ENCODE data around the gene PFAS.
"Not testable (repeated sequence)": the region's sequence is repeated elsewhere in the genome, so short reads cannot be mapped to it uniquely, and the experiment has no call there.

The PFAS gene, protein sequence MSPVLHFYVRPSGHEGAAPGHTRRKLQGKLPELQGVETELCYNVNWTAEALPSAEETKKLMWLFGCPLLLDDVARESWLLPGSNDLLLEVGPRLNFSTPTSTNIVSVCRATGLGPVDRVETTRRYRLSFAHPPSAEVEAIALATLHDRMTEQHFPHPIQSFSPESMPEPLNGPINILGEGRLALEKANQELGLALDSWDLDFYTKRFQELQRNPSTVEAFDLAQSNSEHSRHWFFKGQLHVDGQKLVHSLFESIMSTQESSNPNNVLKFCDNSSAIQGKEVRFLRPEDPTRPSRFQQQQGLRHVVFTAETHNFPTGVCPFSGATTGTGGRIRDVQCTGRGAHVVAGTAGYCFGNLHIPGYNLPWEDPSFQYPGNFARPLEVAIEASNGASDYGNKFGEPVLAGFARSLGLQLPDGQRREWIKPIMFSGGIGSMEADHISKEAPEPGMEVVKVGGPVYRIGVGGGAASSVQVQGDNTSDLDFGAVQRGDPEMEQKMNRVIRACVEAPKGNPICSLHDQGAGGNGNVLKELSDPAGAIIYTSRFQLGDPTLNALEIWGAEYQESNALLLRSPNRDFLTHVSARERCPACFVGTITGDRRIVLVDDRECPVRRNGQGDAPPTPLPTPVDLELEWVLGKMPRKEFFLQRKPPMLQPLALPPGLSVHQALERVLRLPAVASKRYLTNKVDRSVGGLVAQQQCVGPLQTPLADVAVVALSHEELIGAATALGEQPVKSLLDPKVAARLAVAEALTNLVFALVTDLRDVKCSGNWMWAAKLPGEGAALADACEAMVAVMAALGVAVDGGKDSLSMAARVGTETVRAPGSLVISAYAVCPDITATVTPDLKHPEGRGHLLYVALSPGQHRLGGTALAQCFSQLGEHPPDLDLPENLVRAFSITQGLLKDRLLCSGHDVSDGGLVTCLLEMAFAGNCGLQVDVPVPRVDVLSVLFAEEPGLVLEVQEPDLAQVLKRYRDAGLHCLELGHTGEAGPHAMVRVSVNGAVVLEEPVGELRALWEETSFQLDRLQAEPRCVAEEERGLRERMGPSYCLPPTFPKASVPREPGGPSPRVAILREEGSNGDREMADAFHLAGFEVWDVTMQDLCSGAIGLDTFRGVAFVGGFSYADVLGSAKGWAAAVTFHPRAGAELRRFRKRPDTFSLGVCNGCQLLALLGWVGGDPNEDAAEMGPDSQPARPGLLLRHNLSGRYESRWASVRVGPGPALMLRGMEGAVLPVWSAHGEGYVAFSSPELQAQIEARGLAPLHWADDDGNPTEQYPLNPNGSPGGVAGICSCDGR (N-terminal part only)

DNA sequence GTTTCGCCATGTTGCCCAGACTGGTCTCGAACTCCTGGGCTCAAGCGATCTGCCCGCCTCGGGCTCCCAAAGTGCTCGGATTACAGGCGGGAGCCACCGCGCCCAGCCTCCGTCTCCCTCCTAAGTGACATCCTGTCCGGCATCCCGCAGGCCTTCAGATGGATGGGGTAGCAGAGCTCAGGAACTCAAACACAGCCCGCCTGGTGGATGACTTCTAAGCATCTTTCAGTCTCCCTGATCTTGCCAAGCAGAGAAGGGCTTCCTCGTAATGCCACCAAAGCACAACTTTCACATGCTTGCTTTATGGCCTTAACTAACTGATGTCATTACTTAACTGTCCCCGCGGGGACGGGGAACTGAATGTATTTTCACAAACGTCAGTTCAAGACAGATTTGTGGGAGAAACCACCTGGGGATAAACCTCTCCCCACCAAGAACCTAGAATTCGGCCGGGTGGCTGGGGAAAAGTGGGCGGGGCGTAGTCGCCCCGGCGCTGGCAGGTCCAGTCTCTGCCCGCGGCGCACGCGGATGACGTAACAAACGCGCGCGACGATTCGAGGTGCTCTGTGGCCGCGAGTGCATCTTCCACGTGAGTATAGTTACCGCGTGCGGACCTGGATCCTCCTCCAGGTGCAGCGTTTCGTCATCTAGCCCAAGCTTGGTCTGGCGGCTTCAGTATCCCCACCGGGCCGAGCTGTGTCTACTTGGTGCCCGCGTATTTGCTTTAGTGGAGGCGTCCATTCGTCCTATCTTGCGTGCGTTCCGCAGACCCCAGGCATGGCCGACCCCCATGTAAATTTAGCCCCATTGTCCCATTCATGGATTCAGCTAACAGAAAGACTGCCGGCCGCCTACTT is at the start of gene PFAS:
TSS of gene PFAS (plus strand) at position 539 of the 857 bp plus-strand sequence. CDS start 4,649 bp downstream, outside the sequence.
- H3K27ac ChIP-seq (ENCODE audit: low read length): no peak within 1 kb of the TSS
- peaks cover 4% of the 10 kb centered on the region; the same call in 1 of the 2 replicates for H3K4me1 ChIP-seq (ENCODE audit: control insufficient read depth, insufficient read depth, low read length)
- DNase-seq (ENCODE audit: low read depth, low spot score): peak; percentile 78
- 0 out of 2 replicates have a peak, but pooled peaks cover under 1% of the 10 kb centered on the region for H3K36me3 ChIP-seq (ENCODE audit: control insufficient read depth, insufficient read depth, low read length)
- no peaks in the 10 kb centered on the region for H3K9me3 ChIP-seq (ENCODE audit: control insufficient read depth, insufficient read depth, low read length)
- H3K4me3 ChIP-seq (ENCODE audit: low read length): peak within 1 kb of the TSS; percentile 84
- no CpG with 5 or more reads among the region's 58 CpGs for WGBS (ENCODE audit: insufficient coverage, insufficient read length)
- H3K27me3 ChIP-seq (ENCODE audit: control insufficient read depth, insufficient read depth, low read length): no peaks in the 10 kb centered on the region

DNA sequence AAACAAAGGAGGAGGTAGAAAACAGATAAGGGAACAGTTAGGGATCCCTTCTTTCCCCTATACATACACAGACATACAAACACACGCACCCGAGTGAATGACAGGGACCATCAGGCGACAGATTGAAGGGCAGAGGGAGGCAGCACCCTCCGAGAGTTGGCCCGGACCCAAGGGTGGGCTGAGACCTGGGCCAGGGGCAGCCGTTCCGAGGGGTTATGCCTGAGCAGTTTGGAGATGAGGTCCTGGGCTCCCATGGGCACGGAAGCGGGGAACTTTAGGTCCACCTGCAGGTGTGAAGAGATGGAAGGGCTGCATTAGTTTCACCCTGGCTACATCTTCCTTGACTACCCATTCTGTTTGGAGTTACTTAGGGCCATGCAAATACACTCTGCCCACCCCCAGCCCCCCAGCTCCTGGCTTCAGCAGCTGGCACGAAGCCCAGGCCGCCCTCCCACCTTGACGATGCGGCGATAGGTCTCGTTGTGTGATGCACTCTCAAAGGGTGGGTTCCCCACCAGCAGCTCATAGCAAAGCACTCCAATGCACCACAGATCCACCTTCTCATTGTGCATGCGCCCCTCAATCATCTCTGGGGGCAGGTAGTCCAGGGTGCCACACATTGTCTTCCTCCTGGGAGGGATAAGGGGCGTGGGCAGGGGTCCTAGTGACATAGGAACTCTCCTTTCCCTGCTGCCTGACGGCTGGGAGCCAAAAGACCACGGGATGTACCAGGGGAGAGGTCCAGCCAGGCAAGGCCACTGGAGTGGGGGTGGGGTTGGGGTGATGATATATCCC is 44.1 kb upstream of the PFAS start:
- no peaks in the 10 kb centered on the region for H3K9me3 ChIP-seq (ENCODE audit: control insufficient read depth, insufficient read depth, low read length)
- DNase-seq (ENCODE audit: low read depth, low spot score): no peak
- H3K4me3 ChIP-seq (ENCODE audit: low read length): no peak overlapping the region
- H3K36me3 ChIP-seq (ENCODE audit: control insufficient read depth, insufficient read depth, low read length): peaks cover 25% of the 10 kb centered on the region
- H3K4me1 ChIP-seq (ENCODE audit: control insufficient read depth, insufficient read depth, low read length): no peaks in the 10 kb centered on the region
- no peaks in the 10 kb centered on the region for H3K27me3 ChIP-seq (ENCODE audit: control insufficient read depth, insufficient read depth, low read length)
- WGBS (ENCODE audit: insufficient coverage, insufficient read length): no CpG with 5 or more reads among the region's 19 CpGs
- no peak overlapping the region for H3K27ac ChIP-seq (ENCODE audit: low read length)

DNA sequence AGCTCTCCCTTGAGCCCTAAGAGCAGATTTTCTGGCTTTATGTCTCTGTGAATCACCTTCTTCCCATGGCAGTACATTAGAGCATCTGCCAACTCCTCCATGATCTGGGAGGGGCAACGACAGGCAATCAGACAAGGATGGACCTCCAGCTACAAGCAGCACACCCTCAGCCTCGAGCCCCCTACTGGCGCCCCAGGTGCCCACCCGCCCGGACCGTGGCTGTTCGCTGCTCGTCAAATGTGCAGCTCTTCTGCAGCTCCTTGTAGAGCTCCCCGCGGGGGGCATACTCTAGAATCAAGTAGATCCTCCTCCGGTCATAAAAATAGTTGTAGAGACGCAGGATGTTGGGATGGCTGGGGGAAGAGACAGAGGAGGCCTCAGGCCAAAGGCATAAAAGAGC is 42.6 kb upstream of the PFAS start:
- H3K4me3 ChIP-seq (ENCODE audit: low read length): no peak overlapping the region
- H3K27ac ChIP-seq (ENCODE audit: low read length): no peak overlapping the region
- H3K36me3 ChIP-seq (ENCODE audit: control insufficient read depth, insufficient read depth, low read length): peaks cover 25% of the 10 kb centered on the region
- no peaks in the 10 kb centered on the region for H3K27me3 ChIP-seq (ENCODE audit: control insufficient read depth, insufficient read depth, low read length)
- no peak for DNase-seq (ENCODE audit: low read depth, low spot score)
- no peaks in the 10 kb centered on the region for H3K9me3 ChIP-seq (ENCODE audit: control insufficient read depth, insufficient read depth, low read length)
- WGBS (ENCODE audit: insufficient coverage, insufficient read length): no CpG with 5 or more reads among the region's 12 CpGs
- H3K4me1 ChIP-seq (ENCODE audit: control insufficient read depth, insufficient read depth, low read length): no peaks in the 10 kb centered on the region

DNA sequence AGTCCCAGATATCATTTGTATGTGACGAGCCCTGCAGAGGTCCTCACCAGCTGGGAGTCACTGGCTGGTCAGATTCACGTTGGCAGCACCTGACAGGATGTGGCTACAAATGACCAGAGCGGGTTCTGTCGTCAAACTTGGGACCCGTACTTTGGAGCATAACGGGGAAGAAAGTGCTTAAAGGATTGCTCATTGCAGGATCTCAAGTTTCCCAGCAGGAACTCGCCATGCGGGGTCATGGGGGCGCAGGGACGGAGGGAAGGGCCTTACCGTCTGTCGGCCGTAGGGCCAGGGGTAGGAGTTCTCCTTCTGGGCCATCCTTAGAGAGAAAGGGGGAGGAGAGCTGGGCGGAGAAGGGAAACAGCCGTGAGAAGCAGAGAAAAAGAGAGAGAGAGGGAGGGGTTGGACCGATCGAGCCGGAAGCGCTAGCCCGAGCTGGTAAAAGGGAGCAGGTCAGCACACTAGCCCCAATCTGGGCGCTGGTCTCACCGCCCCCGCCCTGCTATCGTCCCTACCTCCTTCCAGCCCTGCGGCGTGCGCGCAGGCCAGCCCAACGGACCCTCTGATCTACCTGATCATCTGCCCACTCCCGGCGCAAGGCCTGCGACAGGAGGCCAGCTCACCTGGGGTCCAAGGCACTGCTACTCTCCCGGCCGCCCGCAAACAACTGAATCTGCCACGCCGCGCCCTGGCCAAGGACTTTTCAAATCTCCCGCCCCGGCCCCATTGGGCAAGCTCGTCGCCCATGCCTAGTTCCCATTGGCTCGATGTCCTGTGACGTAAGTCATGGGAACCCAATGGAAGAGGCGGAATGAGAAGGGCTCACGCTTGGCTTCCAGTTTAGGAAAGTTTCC is 39.0 kb upstream of the PFAS start, which contains the start of gene AURKB:
TSS of gene AURKB (minus strand) at position 669 of the 854 bp plus-strand sequence. CDS start at position 318, 351 bp downstream.
- Histone ChIP-seq H3K4me3 (ENCODE audit: low read length) (peak within 1 kb of the TSS; percentile 94), H3K27me3 (ENCODE audit: control insufficient read depth, insufficient read depth, low read length) (no peaks in the 10 kb centered on the region), H3K4me1 (ENCODE audit: control insufficient read depth, insufficient read depth, low read length) (no peaks in the 10 kb centered on the region), H3K9me3 (ENCODE audit: control insufficient read depth, insufficient read depth, low read length) (no peaks in the 10 kb centered on the region), H3K36me3 (ENCODE audit: control insufficient read depth, insufficient read depth, low read length) (peaks cover 13% of the 10 kb centered on the region), H3K27ac (ENCODE audit: low read length) (no peak within 1 kb of the TSS)
- no peak for DNase-seq (ENCODE audit: low read depth, low spot score)
- WGBS (ENCODE audit: insufficient coverage, insufficient read length): no CpG with 5 or more reads among the region's 46 CpGs

DNA sequence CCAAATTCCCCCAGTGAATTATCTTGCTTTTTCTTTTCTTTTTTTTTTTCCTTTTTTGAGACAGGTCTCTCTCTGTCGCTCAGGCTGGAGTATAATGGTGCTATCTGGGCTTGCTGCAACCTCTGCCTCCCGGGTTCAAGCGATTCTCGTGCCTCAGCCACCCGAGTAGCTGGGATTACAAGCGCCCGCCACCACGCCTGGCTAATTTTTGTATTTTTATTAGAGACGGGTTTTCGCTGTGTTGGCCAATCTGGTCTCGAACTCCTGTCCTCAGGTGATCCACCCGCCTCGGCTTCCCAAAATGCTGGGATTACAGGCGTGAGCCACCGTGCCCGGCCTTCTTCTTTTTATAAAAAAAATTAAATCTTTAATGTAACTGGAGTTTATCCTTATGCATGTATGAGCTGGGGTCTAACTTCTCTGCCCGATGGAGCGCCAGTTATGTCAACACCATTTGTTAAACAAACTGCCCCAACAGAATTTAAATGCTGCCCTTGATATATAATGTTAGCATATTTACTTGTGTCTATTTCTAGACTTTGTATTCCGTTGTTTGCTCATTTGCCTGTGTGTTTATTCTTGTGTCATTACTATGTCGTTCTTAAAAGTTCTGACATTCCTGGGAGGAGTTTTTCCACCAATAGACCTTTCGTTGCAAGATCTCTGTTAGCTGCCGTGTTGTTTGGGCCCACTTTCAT is 38.2 kb upstream of the PFAS start:
- peak overlapping the region; percentile 44; the same call in 1 of the 2 replicates for H3K4me3 ChIP-seq (ENCODE audit: low read length)
- DNase-seq (ENCODE audit: low read depth, low spot score): no peak
- peaks cover 11% of the 10 kb centered on the region; the same call in 1 of the 2 replicates for H3K36me3 ChIP-seq (ENCODE audit: control insufficient read depth, insufficient read depth, low read length)
- no CpG with 5 or more reads among the region's 22 CpGs for WGBS (ENCODE audit: insufficient coverage, insufficient read length)
- no peaks in the 10 kb centered on the region for H3K4me1 ChIP-seq (ENCODE audit: control insufficient read depth, insufficient read depth, low read length)
- H3K27me3 ChIP-seq (ENCODE audit: control insufficient read depth, insufficient read depth, low read length): no peaks in the 10 kb centered on the region
- H3K9me3 ChIP-seq (ENCODE audit: control insufficient read depth, insufficient read depth, low read length): no peaks in the 10 kb centered on the region
- H3K27ac ChIP-seq (ENCODE audit: low read length): no peak overlapping the region

DNA sequence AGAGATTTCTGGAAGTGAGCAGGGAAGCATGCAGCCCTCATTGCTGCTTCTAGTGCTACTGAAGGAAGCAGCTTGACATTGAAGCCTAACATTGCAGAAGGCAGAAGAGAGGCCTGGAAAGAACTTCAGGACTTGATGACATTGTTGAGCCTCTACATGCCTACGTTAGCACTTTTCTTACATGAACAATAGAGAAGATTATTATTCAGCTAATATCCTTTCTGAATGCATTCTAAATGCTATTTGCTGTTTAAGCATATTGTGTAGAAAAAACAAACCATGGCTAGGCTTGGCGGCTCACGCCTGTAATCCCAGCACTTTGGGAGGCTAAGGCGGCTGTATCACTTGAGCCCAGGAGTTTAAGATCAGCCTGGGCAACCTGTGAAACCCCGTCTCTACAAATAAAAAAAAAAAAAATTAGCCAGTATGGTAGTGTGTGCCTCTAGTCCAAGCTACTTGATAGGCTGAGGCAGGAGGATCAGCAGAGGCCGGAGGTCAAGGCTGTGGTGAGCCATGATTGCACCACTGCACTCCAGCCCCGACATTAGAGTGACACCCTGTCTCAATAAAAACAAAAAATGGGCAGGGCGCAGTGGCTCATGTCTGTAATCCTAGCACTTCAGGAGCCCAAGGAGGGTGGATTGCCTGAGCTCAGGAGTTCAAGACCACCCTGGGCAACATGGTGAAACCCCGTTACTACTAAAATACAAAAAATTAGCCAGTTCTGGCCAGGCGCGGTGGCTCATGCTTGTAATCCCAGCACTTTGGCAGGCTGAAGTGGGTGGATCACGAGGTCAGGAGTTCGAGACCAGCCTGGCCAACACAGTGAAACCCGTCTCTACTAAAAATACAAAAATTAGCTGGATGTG is 36.5 kb upstream of the PFAS start:
- H3K4me1 ChIP-seq (ENCODE audit: control insufficient read depth, insufficient read depth, low read length): no peaks in the 10 kb centered on the region
- no peaks in the 10 kb centered on the region for H3K9me3 ChIP-seq (ENCODE audit: control insufficient read depth, insufficient read depth, low read length)
- WGBS (ENCODE audit: insufficient coverage, insufficient read length): no CpG with 5 or more reads among the region's 14 CpGs
- no peak overlapping the region for H3K27ac ChIP-seq (ENCODE audit: low read length)
- H3K27me3 ChIP-seq (ENCODE audit: control insufficient read depth, insufficient read depth, low read length): no peaks in the 10 kb centered on the region
- no peak for DNase-seq (ENCODE audit: low read depth, low spot score)
- H3K36me3 ChIP-seq (ENCODE audit: control insufficient read depth, insufficient read depth, low read length): 0 out of 2 replicates have a peak, but pooled peaks cover 2% of the 10 kb centered on the region
- H3K4me3 ChIP-seq (ENCODE audit: low read length): no peak overlapping the region

DNA sequence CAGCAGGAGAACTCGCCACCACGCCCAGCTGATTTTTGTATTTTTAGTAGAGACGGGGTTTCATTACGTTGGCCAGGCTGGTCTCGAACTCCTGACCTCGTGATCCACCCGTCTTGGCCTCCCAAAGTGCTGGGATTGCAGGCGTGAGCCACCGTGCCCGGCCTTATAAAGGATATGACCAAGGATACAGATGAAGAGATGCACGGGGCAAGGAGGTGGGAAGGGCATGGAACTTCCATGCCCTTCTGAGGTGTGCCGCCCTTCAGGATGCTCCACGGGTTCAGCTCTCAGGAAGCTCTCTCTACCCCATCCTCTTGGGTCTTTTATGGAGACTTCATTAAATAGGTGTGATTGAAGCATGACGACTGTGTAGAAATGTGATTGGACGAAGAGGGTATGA is 35.1 kb upstream of the PFAS start:
- not testable (repeated sequence) for H3K4me1 ChIP-seq (ENCODE audit: control insufficient read depth, insufficient read depth, low read length); H3K27ac ChIP-seq (ENCODE audit: low read length); H3K27me3 ChIP-seq (ENCODE audit: control insufficient read depth, insufficient read depth, low read length); DNase-seq (ENCODE audit: low read depth, low spot score); H3K4me3 ChIP-seq (ENCODE audit: low read length); H3K36me3 ChIP-seq (ENCODE audit: control insufficient read depth, insufficient read depth, low read length); H3K9me3 ChIP-seq (ENCODE audit: control insufficient read depth, insufficient read depth, low read length)
- WGBS (ENCODE audit: insufficient coverage, insufficient read length): no CpG with 5 or more reads among the region's 15 CpGs

Data from iPS DF 6.9 (cell line).